Activated CD8-positive, alpha-beta memory T cell treated with anti-CD3 and anti-CD28 coated beads for 24 hours (primary cell): ENCODE measurements around the gene UBQLN1.
A peak's percentile ranks its signal among the peaks of the same experiment; 100 is the strongest.
"Not testable (repeated sequence)": the region's sequence is repeated elsewhere in the genome, so short reads cannot be mapped to it uniquely, and the experiment has no call there.

Experiments
- DNase-seq: peaks from one replicate; pipeline ENCODE4 v3.0.0-alpha.2; 2020

UBQLN1 gene

GRCh38 chr9:83707768-83708514, at the start of gene UBQLN1:
UBQLN1 (minus strand) TSS chr9:83707958; CDS start chr9:83707679, 279 bp downstream.
- DNase-seq: peak; percentile 96

GRCh38 chr9:83754383-83754977, 46.7 kb upstream of the UBQLN1 start:
- DNase-seq: no peak

GRCh38 chr9:83749706-83750105, 41.9 kb upstream of the UBQLN1 start:
- no peak for DNase-seq

GRCh38 chr9:83744206-83744605, 36.4 kb upstream of the UBQLN1 start:
- DNase-seq: no peak

- DNase-seq: no peak
These were observed 26.0 kb upstream of the UBQLN1 start for GRCh38 chr9:83733739-83734138.

GRCh38 chr9:83728591-83729368, 21.0 kb upstream of the UBQLN1 start:
- DNase-seq: not testable (repeated sequence)

GRCh38 chr9:83724436-83724835, 16.7 kb upstream of the UBQLN1 start:
- no peak for DNase-seq

- DNase-seq: no peak
These were observed 15.2 kb upstream of the UBQLN1 start for GRCh38 chr9:83722726-83723495.

GRCh38 chr9:83721509-83721908, 13.8 kb upstream of the UBQLN1 start:
- DNase-seq: no peak

- DNase-seq: no peak
These were observed 8.0 kb upstream of the UBQLN1 start for GRCh38 chr9:83715794-83716193.

- DNase-seq: no peak
These were observed 7.5 kb upstream of the UBQLN1 start for GRCh38 chr9:83715221-83715620.

GRCh38 chr9:83714329-83714728, 6.6 kb upstream of the UBQLN1 start:
- DNase-seq: no peak

GRCh38 chr9:83708515-83709158, 879 bp upstream of the UBQLN1 start:
- no peak for DNase-seq

GRCh38 chr9:83707518-83707767, 315 bp downstream of the UBQLN1 start:
- DNase-seq: no peak

- DNase-seq: peak; percentile 88
These were observed 861 bp downstream of the UBQLN1 start for GRCh38 chr9:83706676-83707517.

GRCh38 chr9:83705219-83705651, 2.5 kb downstream of the UBQLN1 start:
- not testable (repeated sequence) for DNase-seq

- no peak for DNase-seq
These were observed 6.0 kb downstream of the UBQLN1 start for GRCh38 chr9:83701769-83702168.

- DNase-seq: no peak
These were observed 6.5 kb downstream of the UBQLN1 start for GRCh38 chr9:83701286-83701685.

GRCh38 chr9:83699615-83700014, 8.1 kb downstream of the UBQLN1 start:
- no peak for DNase-seq

GRCh38 chr9:83698976-83699585, 8.7 kb downstream of the UBQLN1 start:
- DNase-seq: no peak

GRCh38 chr9:83691492-83691891, 16.3 kb downstream of the UBQLN1 start:
- DNase-seq: no peak
